Embryonic facial prominence (tissue), 1 donor: ENCODE data around the gene INO80B.

ENCODE experiments used
- DNase-seq: peaks from one replicate; pipeline ENCODE4 v3.0.0-alpha.2; 2016; ENCODE audit errors: extremely low spot score

INO80B gene

DNA sequence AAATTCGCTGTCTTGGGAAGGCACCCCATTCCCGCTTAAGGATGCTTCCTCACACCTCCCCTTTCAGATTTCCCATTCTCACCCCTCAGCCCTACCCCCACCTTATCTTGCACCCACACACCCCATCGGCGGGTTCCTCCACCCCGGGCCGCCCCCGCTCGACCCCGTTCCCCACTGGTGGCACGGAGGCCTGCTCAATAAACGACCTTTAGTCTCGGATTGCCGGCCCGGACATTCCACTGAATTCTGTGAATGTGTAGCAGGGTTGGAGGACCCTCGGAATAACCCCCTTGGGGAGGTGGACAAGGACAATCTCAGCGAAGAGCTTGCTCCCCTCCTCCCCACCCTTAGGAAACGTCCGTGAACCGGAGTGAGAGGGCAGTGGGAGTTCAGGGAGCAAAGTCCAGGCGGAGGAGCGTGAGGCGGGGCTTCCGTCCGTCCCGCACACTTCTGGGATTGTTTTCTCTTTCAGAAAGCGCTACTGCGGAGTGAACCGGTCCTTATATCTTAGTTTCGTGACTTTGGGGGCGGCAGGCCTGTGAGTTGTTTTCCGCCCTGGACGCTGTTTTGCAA, 47.3 kb downstream of the INO80B start:
- DNase-seq: no peak

- no peak for DNase-seq
These were observed 48.0 kb downstream of the INO80B start for GRCh38 chr2:74502720-74503505.

DNA sequence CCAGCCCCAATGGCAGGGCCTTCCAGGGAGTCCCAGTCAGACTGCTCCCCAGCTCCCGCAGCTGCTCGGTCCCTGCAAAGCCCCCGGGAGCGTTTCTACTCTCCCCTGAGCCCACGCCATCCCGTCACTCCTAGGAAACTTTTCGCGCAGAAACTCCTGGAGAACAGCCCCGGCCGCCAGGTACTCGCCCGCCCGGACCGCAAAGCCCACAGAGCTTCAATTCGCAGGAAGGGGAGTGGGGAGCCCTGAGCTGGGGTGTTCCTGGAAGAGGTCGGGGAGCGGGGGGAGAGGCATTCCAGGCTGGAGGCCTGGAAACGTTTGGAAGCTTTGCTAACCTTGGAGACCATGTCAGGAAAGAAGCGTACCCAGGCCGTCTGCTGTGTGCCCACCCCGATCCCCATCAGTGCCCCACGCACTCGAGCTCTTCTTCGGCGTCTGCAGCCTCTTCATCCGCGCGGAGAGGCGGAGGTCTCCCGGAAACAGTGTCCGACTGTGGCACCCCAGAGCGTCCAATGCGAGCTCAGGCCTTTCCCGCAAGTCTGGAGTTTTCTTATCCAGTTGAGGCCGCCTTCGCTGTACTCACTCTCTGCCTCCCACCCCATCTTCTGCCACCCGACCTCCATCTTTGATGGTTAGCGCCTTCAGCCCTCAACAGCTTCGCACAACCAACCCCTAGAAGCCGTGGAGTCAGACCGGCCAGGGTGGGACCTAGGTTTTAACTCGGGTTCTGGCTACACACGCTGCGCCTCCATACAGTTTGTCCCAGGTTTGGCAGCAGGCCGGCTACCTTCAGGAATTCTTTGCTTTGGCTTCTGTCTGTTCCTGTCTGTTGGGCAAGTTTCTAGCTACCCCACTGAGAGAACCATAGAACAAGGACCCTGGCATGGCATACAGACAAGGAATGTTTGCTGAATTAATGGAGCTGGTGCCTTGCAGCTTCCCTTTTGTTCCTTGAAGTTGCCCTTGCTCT, 48.9 kb downstream of the INO80B start:
- DNase-seq: no peak

DNA sequence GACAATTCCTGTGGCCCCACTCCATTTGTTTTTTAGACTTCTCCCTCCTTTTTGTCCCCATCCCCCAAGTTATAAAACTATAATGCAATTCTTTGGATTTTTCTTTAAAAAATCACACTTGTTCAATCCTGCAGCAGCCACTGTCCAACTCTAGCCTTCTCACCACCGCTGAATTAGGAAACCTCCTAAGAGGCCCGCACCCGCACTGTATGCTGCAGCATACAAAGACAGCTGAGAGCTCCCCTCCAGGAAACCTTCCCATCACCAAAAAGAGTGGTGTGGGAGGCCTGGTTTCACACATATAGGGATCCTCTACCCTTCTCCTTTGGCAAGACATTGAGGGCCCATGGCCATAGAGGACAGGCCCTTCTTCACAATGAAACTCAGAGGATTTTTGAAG, 49.7 kb downstream of the INO80B start:
- no peak for DNase-seq

DNA sequence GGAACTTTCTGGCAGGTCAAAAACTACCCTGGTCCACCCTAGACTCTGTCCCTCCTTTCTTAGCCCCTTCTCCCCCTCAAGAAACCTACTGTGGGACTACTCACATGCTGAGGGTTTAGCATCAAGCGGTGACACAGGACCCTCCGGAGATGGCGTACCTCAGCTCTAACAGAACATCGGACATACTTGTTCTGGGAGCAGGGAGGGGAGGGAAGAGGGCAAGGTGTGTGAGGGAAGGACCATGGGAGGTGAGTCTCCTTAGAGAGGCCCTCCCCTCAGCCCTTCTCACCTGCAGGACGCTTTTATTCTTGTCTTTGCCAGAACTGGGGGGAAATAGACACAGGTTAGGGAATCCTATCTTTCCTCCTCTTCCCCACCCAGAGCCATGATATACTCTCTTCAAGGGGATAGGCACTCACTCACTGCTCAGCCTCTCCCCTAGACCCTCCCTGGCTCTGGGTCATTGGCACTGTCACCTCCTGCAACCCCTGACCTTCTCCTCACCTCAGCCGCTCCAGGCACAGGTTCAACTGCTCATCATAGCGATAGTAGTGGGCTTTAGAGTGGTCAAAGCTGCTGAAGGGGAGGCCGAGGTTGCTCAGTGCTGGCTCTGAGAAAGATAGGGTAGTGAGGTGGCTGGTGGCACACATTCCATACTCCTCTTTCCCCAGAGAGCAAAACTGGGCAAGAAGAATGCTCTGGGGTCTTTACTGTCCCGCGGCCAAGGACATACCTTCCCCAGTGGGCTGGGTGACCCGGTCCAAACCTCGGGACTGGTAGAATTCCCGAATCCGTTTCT, 50.8 kb downstream of the INO80B start:
- DNase-seq: no peak

DNA sequence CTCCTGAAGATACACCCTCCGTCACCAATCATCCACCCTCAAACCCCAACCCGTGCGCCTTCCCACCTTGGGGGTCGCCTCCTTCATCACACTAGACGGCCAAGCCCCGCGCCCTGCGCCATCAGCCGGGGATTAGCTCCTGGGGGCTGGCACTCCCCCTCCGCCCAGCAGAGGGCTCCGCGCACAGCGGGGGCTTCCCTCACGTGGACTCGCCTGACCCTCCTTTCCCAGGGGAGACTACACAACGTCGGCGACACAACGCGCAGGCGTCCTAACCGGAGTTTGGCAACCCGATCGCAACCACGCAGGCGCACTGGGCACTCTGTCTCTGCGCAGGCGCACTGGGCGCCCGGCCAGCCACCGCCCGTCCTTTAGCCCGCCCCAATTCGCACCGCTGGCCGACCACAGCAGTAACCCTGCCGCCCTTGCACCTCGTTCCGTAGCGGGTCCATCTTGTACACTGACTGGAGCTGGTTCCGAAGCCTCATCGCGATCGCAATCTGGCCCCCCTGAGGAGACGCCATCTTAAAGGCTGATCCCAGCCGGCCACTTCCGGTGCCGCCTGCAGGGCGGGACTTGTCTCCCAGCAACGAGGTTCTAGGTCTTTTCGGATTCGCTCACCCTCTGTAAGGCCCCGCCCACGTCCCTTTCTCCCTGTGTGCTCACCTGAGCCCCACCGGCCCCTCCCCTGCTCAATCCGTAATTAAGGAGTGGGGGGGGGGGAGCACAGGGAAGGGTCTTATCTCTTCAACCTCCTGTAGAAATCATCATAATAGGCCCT, 52.4 kb downstream of the INO80B start, which contains the start of gene PCGF1:
TSS of gene PCGF1 (minus strand) at position 551 of the 781 bp plus-strand sequence. CDS start at position 524, 27 bp downstream.
- DNase-seq: peak; percentile 95
